Measurements from ENCODE around the gene ZNF814.
A peak's percentile ranks its signal among the peaks of the same experiment; 100 is the strongest.
"Not testable (repeated sequence)": the region's sequence is repeated elsewhere in the genome, so short reads cannot be mapped to it uniquely, and the experiment has no call there.

ZNF814 gene

DNA sequence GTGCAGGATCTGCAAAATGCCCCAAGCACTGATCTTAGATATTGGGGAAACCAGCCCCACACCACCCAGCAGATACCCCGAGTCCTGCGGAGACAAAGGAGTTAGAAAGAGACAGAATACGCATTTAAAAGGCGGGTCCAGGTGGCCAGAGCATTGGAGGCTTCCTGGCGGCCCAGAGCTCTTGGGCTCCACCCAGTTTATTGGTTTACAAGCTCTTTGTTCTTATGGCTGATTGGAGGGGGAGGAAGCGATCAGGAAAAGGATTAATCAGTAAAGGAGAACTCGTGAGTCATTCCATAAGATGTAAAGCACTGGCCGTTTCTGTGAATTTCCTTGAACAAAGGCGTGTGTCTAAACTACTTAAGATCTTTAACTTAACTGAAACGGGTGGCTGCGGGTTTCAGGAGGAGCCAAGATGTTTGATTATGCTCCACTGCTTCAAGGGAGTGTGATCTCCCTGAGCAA lies 38.3 kb downstream of the ZNF814 start:
- H3K9me3 ChIP-seq (ENCODE audit: control insufficient read depth, insufficient read depth, low read depth, low read length) = no peaks in the 10 kb centered on the region
- TF ChIP-seq ZNF112 (tag by site-specific recombination; IDR thresholded peaks at IDR 0.05) (no peak), ZNF76 (tag by site-specific recombination; IDR thresholded peaks at IDR 0.05; ENCODE audit: borderline replicate concordance, low read depth) (0 out of 2 replicates have a peak, but pooled peaks have one; percentile 6)
- H3K4me1 ChIP-seq (ENCODE audit: control insufficient read depth, insufficient read depth, low read length) = 0 out of 2 replicates have a peak, but pooled peaks cover 2% of the 10 kb centered on the region
- peak overlapping the region; percentile 39; the same call in 1 of the 2 replicates for H3K27ac ChIP-seq (ENCODE audit: extremely low read depth, low read depth, low read length)
- ChIA-PET CTCF (no interaction called here), POLR2A (interaction anchor here (0.6 kb wide), 1 partner anchor 14 kb away, joined by 4 read pairs; no protein-coding TSS in a partner anchor)
- peak overlapping the region; percentile 86 for H3K4me3 ChIP-seq (ENCODE audit: low read depth, low read length)
- peaks cover 35 to 36% of the 10 kb centered on the region in 2 experiments for H3K36me3 ChIP-seq (ENCODE audit: control insufficient read depth in 2 of 2, insufficient read depth in 1 of 2, low read length in 2 of 2)

DNA sequence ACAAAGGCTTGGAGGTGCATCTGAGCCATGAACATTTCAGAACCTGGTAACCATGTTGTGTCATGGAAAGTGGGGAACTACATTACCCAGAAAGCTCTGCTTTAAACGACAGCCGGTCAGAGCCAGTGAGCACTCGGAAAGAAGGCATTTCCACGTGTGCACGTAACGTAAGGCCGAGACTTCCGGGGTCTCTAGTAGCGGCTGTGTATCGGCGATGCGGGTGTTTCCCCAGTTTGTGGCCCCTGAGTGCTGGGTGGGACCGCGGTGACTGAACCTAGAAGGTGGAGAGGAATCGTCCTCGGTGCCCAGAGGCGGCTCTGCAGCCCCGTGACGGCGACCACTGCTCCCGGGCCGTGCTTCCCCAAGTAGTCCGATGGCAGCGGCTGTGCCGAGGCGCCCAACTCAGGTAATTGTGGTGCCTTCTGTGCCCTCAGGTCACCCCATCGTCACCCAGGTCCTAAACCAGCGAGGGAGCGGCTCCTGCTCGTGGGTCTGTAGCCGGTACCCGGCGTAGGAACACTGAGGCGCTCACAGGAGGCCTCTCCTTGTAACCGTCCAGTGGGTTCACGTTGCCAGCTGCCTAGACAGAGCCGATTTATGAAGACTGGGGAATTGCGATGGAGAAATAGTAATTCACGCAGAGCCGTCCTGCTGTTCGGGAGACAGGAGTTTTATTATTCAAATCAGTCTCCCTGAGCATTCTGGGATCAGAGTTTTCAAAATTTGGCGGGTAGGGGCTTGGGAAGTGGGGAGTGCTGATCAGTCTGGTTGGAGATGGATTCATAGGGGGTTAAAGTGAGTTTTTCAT lies 39.0 kb downstream of the ZNF814 start, which contains the start of gene ZNF587:
Gene ZNF587 (plus strand): TSS at position 194 of the 808 bp plus-strand sequence. CDS start 180 bp downstream, at position 374.
- peak within 1 kb of the TSS; percentile 39; the same call in 1 of the 2 replicates for H3K27ac ChIP-seq (ENCODE audit: extremely low read depth, low read depth, low read length)
- H3K9me3 ChIP-seq (ENCODE audit: control insufficient read depth, insufficient read depth, low read depth, low read length); H3K4me1 ChIP-seq (ENCODE audit: control insufficient read depth, insufficient read depth, low read length): not testable (repeated sequence)
- H3K36me3 ChIP-seq (ENCODE audit: control insufficient read depth in 2 of 2, insufficient read depth in 1 of 2, low read length in 2 of 2) = peaks cover 32 to 36% of the 10 kb centered on the region in 2 experiments
- peak within 1 kb of the TSS; percentile 86 for H3K4me3 ChIP-seq (ENCODE audit: low read depth, low read length)
- ChIA-PET POLR2A (interaction anchor here (0.6 to 1.0 kb wide), 5 partner anchors 13 to 67 kb away, joined by 3 to 8 read pairs (median 4); partner anchors contain the start of genes ZNF417 and ZNF552), CTCF (interaction anchor here (0.6 kb wide), 1 partner anchor 31 kb away, joined by 3 read pairs; no protein-coding TSS in a partner anchor)
- TF ChIP-seq YY2 (tag by site-specific recombination; IDR thresholded peaks at IDR 0.05) (0 out of 2 replicates have a peak, but pooled peaks have one; percentile 32), ZBTB21 (tag by site-specific recombination; IDR thresholded peaks at IDR 0.05) (0 out of 2 replicates have a peak, but pooled peaks have one; percentile 12), HOXD13 (CRISPR knock-in tag; IDR thresholded peaks at IDR 0.05; ENCODE audit: borderline replicate concordance) (peak; percentile 57; the same call in 1 of the 2 replicates), SP3 (tag by site-specific recombination; IDR thresholded peaks at IDR 0.05) (peak; percentile 57), ZBTB8A (tag by site-specific recombination; IDR thresholded peaks at IDR 0.05) (0 out of 2 replicates have a peak, but pooled peaks have one; percentile 27), ZNF76 (tag by site-specific recombination; IDR thresholded peaks at IDR 0.05; ENCODE audit: borderline replicate concordance, low read depth) (peak; percentile 88), SP2 (tag by site-specific recombination; IDR thresholded peaks at IDR 0.05) (peak; percentile 74), ZBTB17 (tag by site-specific recombination; IDR thresholded peaks at IDR 0.05) (peak; percentile 78), HOXC10 (CRISPR knock-in tag; IDR thresholded peaks at IDR 0.05) (peak; percentile 97; the same call in 1 of the 2 replicates), ZBTB20 (tag by site-specific recombination; IDR thresholded peaks at IDR 0.05) (peak; percentile 65; the same call in 1 of the 2 replicates), ZNF629 (tag by site-specific recombination; IDR thresholded peaks at IDR 0.05) (peak; percentile 20; the same call in 1 of the 2 replicates)
- TF ChIP-seq, protein P1, sequence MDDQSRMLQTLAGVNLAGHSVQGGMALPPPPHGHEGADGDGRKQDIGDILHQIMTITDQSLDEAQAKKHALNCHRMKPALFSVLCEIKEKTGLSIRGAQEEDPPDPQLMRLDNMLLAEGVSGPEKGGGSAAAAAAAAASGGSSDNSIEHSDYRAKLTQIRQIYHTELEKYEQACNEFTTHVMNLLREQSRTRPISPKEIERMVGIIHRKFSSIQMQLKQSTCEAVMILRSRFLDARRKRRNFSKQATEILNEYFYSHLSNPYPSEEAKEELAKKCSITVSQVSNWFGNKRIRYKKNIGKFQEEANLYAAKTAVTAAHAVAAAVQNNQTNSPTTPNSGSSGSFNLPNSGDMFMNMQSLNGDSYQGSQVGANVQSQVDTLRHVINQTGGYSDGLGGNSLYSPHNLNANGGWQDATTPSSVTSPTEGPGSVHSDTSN (CRISPR knock-in tag; IDR thresholded peaks at IDR 0.05) = peak; percentile 98
- TF ChIP-seq, protein P2, sequence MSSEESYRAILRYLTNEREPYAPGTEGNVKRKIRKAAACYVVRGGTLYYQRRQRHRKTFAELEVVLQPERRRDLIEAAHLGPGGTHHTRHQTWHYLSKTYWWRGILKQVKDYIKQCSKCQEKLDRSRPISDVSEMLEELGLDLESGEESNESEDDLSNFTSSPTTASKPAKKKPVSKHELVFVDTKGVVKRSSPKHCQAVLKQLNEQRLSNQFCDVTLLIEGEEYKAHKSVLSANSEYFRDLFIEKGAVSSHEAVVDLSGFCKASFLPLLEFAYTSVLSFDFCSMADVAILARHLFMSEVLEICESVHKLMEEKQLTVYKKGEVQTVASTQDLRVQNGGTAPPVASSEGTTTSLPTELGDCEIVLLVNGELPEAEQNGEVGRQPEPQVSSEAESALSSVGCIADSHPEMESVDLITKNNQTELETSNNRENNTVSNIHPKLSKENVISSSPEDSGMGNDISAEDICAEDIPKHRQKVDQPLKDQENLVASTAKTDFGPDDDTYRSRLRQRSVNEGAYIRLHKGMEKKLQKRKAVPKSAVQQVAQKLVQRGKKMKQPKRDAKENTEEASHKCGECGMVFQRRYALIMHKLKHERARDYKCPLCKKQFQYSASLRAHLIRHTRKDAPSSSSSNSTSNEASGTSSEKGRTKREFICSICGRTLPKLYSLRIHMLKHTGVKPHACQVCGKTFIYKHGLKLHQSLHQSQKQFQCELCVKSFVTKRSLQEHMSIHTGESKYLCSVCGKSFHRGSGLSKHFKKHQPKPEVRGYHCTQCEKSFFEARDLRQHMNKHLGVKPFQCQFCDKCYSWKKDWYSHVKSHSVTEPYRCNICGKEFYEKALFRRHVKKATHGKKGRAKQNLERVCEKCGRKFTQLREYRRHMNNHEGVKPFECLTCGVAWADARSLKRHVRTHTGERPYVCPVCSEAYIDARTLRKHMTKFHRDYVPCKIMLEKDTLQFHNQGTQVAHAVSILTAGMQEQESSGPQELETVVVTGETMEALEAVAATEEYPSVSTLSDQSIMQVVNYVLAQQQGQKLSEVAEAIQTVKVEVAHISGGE (tag by site-specific recombination; conservative IDR thresholded peaks at IDR 0.05; ENCODE audit: low read depth) = peak; percentile 85
- TF ChIP-seq, protein P3, sequence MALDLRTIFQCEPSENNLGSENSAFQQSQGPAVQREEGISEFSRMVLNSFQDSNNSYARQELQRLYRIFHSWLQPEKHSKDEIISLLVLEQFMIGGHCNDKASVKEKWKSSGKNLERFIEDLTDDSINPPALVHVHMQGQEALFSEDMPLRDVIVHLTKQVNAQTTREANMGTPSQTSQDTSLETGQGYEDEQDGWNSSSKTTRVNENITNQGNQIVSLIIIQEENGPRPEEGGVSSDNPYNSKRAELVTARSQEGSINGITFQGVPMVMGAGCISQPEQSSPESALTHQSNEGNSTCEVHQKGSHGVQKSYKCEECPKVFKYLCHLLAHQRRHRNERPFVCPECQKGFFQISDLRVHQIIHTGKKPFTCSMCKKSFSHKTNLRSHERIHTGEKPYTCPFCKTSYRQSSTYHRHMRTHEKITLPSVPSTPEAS (tag by site-specific recombination; IDR thresholded peaks at IDR 0.05) = peak; percentile 40
- TF ChIP-seq, protein P4, sequence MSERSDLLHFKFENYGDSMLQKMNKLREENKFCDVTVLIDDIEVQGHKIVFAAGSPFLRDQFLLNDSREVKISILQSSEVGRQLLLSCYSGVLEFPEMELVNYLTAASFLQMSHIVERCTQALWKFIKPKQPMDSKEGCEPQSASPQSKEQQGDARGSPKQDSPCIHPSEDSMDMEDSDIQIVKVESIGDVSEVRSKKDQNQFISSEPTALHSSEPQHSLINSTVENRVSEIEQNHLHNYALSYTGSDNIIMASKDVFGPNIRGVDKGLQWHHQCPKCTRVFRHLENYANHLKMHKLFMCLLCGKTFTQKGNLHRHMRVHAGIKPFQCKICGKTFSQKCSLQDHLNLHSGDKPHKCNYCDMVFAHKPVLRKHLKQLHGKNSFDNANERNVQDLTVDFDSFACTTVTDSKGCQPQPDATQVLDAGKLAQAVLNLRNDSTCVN (tag by site-specific recombination; optimal IDR thresholded peaks at IDR 0.05) = peak; percentile 28
- TF ChIP-seq, protein P5, sequence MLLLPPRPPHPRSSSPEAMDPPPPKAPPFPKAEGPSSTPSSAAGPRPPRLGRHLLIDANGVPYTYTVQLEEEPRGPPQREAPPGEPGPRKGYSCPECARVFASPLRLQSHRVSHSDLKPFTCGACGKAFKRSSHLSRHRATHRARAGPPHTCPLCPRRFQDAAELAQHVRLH (tag by site-specific recombination; IDR thresholded peaks at IDR 0.05) = 0 out of 2 replicates have a peak, but pooled peaks have one; percentile 23
- TF ChIP-seq, protein P6, sequence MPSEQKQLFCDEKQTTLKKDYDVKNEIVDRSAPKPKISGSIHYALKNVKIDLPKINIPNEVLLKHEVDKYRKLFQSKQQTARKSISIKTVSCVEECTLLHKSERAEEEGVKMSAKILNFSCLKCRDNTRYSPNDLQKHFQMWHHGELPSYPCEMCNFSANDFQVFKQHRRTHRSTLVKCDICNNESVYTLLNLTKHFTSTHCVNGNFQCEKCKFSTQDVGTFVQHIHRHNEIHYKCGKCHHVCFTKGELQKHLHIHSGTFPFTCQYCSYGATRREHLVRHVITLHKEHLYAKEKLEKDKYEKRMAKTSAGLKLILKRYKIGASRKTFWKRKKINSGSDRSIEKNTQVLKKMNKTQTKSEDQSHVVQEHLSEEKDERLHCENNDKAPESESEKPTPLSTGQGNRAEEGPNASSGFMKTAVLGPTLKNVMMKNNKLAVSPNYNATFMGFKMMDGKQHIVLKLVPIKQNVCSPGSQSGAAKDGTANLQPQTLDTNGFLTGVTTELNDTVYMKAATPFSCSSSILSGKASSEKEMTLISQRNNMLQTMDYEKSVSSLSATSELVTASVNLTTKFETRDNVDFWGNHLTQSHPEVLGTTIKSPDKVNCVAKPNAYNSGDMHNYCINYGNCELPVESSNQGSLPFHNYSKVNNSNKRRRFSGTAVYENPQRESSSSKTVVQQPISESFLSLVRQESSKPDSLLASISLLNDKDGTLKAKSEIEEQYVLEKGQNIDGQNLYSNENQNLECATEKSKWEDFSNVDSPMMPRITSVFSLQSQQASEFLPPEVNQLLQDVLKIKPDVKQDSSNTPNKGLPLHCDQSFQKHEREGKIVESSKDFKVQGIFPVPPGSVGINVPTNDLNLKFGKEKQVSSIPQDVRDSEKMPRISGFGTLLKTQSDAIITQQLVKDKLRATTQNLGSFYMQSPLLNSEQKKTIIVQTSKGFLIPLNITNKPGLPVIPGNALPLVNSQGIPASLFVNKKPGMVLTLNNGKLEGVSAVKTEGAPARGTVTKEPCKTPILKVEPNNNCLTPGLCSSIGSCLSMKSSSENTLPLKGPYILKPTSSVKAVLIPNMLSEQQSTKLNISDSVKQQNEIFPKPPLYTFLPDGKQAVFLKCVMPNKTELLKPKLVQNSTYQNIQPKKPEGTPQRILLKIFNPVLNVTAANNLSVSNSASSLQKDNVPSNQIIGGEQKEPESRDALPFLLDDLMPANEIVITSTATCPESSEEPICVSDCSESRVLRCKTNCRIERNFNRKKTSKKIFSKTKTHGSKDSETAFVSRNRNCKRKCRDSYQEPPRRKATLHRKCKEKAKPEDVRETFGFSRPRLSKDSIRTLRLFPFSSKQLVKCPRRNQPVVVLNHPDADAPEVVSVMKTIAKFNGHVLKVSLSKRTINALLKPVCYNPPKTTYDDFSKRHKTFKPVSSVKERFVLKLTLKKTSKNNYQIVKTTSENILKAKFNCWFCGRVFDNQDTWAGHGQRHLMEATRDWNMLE (tag by site-specific recombination; conservative IDR thresholded peaks at IDR 0.05; ENCODE audit: low read depth) = peak; percentile 55; the same call in 1 of the 2 replicates

Measured in HEK293 (cell line).